ENCODE measurements around the gene GRID2. TPM values are rescaled to one million over a fixed set of nuclear protein-coding genes. Genes with fewer than 3 reads are reported as not detected.

The GRID2 gene
- total RNA-seq, 1 experiment from 2014 or later, result not detected

- no peak overlapping the region for H3K27ac Mint-ChIP-seq (ENCODE audit: unreplicated experiment)
- no peak for DNase-seq
- Histone ChIP-seq H3K9me3 (no peaks in the 10 kb centered on the region), H3K27me3 (replicated peaks; ENCODE audit: control insufficient read depth, insufficient read depth, low read length) (no peaks in the 10 kb centered on the region), H3K36me3 (ENCODE audit: control insufficient read depth, insufficient read depth, low read length) (no peaks in the 10 kb centered on the region), H3K4me1 (no peaks in the 10 kb centered on the region), H3K4me3 (ENCODE audit: low read depth, low read length) (no peak overlapping the region)
- no peaks in the 10 kb centered on the region for H3K36me3 Mint-ChIP-seq (ENCODE audit: insufficient read depth, unreplicated experiment)
- no peaks in the 10 kb centered on the region for H3K9me3 Mint-ChIP-seq (ENCODE audit: unreplicated experiment)
- BruUV-seq (replicated peaks), result no TSS peak
- ChIA-PET POLR2A (no interaction called here), CTCF (no interaction called here)
- H3K4me3 Mint-ChIP-seq (ENCODE audit: unreplicated experiment), result no peak overlapping the region
- intact Hi-C loops (cut with micrococcal nuclease; ENCODE audit: unreplicated experiment), result no loop called here
- TF ChIP-seq CTCF (IDR thresholded peaks at IDR 0.05; ENCODE audit: insufficient read depth in 1 of 2, low read depth in 1 of 2, low read length in 1 of 2, severe bottlenecking in 1 of 2, unreplicated experiment in 1 of 2), result no peak
- no peaks in the 10 kb centered on the region for H3K27me3 Mint-ChIP-seq (ENCODE audit: insufficient read depth, unreplicated experiment)
- H3K4me1 Mint-ChIP-seq (ENCODE audit: low read depth, unreplicated experiment), result no peaks in the 10 kb centered on the region
These were observed 40.5 kb downstream of the GRID2 start for GRCh38 chr4:92344216-92344615.

GRCh38 chr4:92346289-92346688, 42.5 kb downstream of the GRID2 start:
- Mint-ChIP-seq H3K9me3 (ENCODE audit: unreplicated experiment) (no peaks in the 10 kb centered on the region), H3K4me1 (ENCODE audit: low read depth, unreplicated experiment) (no peaks in the 10 kb centered on the region)
- no peak for TF ChIP-seq CTCF (IDR thresholded peaks at IDR 0.05; ENCODE audit: insufficient read depth in 1 of 2, low read depth in 1 of 2, low read length in 1 of 2, severe bottlenecking in 1 of 2, unreplicated experiment in 1 of 2)

GRCh38 chr4:92357966-92358365, 54.2 kb downstream of the GRID2 start:
- POLR2A ChIA-PET, result no interaction called here
- BruUV-seq (replicated peaks), result no TSS peak
- TF ChIP-seq CTCF (IDR thresholded peaks at IDR 0.05; ENCODE audit: insufficient read depth in 1 of 2, low read depth in 1 of 2, low read length in 1 of 2, severe bottlenecking in 1 of 2, unreplicated experiment in 1 of 2), result no peak

More at GRCh38 chr4:92346289-92346688, 42.5 kb downstream of the GRID2 start:
- Mint-ChIP-seq H3K4me3 (ENCODE audit: unreplicated experiment) (no peak overlapping the region), H3K27me3 (ENCODE audit: insufficient read depth, unreplicated experiment) (no peaks in the 10 kb centered on the region), H3K27ac (ENCODE audit: unreplicated experiment) (no peak overlapping the region), H3K36me3 (ENCODE audit: insufficient read depth, unreplicated experiment) (no peaks in the 10 kb centered on the region)
- BruUV-seq (replicated peaks), result no TSS peak
- no peak for DNase-seq
- no peaks in the 10 kb centered on the region for H3K27me3 ChIP-seq (replicated peaks; ENCODE audit: control insufficient read depth, insufficient read depth, low read length)
- H3K4me1 ChIP-seq, result no peaks in the 10 kb centered on the region
- ChIA-PET CTCF (no interaction called here), POLR2A (no interaction called here)
- H3K9me3 ChIP-seq, result no peaks in the 10 kb centered on the region
- no peaks in the 10 kb centered on the region for H3K36me3 ChIP-seq (ENCODE audit: control insufficient read depth, insufficient read depth, low read length)
- H3K4me3 ChIP-seq (ENCODE audit: low read depth, low read length), result no peak overlapping the region
- intact Hi-C loops (cut with micrococcal nuclease; ENCODE audit: unreplicated experiment), result no loop called here

More at GRCh38 chr4:92357966-92358365, 54.2 kb downstream of the GRID2 start:
- no peaks in the 10 kb centered on the region for H3K27me3 ChIP-seq (replicated peaks; ENCODE audit: control insufficient read depth, insufficient read depth, low read length)
- no peaks in the 10 kb centered on the region for H3K9me3 ChIP-seq
- Mint-ChIP-seq H3K4me1 (ENCODE audit: low read depth, unreplicated experiment) (no peaks in the 10 kb centered on the region), H3K27me3 (ENCODE audit: insufficient read depth, unreplicated experiment) (no peaks in the 10 kb centered on the region), H3K27ac (ENCODE audit: unreplicated experiment) (no peak overlapping the region), H3K4me3 (ENCODE audit: unreplicated experiment) (no peak overlapping the region), H3K9me3 (ENCODE audit: unreplicated experiment) (no peaks in the 10 kb centered on the region), H3K36me3 (ENCODE audit: insufficient read depth, unreplicated experiment) (no peaks in the 10 kb centered on the region)
- no peak for DNase-seq
- intact Hi-C loops (cut with micrococcal nuclease; ENCODE audit: unreplicated experiment), result no loop called here
- H3K4me3 ChIP-seq (ENCODE audit: low read depth, low read length), result no peak overlapping the region
- no peaks in the 10 kb centered on the region for H3K36me3 ChIP-seq (ENCODE audit: control insufficient read depth, insufficient read depth, low read length)
- CTCF ChIA-PET, result no interaction called here
- no peaks in the 10 kb centered on the region for H3K4me1 ChIP-seq
